ENCODE results near the gene GPR15.

GPR15 gene

DNA sequence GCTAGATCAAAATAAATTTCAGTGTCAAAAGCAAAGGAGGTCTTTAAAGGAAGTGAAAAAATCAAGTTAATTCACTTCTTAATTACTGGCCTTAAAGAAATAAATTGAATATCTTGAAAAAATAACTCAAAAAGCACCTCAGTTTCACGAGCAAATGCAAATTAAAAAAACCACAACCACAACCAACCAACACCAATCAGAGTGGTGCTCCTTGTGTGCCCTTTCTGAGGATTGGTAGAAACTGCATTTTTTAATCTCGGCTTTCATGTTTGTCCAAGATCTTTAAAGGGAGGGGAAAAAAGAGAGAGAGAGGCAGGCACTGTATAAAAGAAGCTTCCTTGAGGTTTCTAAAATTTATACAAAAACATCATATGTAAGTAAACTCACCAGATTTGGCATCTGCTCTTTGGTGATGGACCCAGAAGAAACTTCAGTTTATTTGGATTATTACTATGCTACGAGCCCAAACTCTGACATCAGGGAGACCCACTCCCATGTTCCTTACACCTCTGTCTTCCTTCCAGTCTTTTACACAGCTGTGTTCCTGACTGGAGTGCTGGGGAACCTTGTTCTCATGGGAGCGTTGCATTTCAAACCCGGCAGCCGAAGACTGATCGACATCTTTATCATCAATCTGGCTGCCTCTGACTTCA lies at the start of gene GPR15:
GPR15 (plus strand) TSS at position 357 of the 653 bp plus-strand sequence; CDS start at position 413, 56 bp downstream.
- DNase-seq (ENCODE audit: extremely low read depth, low read depth) = no peak
- TF ChIP-seq, protein P1, sequence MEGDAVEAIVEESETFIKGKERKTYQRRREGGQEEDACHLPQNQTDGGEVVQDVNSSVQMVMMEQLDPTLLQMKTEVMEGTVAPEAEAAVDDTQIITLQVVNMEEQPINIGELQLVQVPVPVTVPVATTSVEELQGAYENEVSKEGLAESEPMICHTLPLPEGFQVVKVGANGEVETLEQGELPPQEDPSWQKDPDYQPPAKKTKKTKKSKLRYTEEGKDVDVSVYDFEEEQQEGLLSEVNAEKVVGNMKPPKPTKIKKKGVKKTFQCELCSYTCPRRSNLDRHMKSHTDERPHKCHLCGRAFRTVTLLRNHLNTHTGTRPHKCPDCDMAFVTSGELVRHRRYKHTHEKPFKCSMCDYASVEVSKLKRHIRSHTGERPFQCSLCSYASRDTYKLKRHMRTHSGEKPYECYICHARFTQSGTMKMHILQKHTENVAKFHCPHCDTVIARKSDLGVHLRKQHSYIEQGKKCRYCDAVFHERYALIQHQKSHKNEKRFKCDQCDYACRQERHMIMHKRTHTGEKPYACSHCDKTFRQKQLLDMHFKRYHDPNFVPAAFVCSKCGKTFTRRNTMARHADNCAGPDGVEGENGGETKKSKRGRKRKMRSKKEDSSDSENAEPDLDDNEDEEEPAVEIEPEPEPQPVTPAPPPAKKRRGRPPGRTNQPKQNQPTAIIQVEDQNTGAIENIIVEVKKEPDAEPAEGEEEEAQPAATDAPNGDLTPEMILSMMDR (IDR thresholded peaks at IDR 0.05; ENCODE audit: low read depth, low read length) = no peak

DNA sequence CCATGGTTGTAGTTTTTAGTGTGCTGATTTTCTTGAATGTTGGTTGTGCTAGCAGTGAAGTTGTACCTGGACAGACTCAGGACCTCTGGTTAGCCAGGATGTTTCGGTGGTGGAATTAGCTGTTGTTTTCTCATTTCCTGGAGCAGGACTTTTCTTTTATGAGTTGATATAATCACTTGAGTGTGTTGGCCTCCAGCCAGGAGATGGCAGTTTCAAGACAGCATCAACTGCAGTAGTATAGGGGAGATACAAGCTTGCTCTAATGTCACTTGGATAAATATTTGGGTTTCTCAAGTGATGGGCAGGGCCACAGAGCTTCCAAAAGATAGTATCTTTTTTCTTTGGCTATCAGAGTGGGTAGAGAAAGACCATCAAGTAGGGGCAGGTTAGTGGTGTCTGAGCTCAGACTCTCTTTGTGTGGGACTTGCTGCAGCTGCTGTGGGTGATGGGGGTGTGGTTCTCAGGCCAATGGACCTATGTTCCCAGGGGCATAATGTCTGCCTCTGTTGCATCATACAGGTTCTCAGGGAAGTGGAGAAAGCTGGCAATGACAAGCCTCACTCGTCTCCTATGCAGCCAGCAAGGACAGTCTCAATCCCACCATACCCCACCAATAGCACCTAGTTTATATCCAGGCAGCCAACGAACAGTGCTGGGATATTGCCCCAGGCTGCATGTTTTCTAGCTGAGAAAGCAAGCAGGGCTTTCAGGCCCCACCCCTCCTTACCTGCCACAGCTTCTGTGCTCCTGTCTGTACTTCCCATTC lies 48.9 kb upstream of the GPR15 start:
- no peak for DNase-seq (ENCODE audit: extremely low read depth, low read depth)
- TF ChIP-seq, protein P1 (IDR thresholded peaks at IDR 0.05; ENCODE audit: low read depth, low read length) = no peak

DNA sequence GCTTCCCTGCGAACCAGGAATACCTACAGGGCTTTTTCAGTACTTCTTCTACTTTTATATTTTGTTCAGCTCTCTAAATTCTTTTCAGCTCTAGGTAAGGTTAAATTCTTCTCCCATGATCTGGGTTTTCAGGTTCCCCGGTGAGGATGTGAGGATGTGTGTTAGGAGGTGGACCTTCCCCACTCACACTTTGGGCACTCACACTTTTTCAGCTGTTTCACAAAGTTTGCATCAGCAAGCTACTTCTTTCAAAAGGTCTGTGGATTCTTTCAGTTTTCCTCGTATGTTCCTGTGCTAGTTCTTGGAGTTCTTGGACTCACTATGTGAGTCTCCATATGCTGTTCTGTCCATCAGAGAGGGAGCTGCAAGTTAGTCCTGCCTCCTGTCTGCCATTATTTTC lies 48.2 kb upstream of the GPR15 start:
- TF ChIP-seq, protein P1 (IDR thresholded peaks at IDR 0.05; ENCODE audit: low read depth, low read length) = no peak
- DNase-seq (ENCODE audit: extremely low read depth, low read depth) = no peak

DNA sequence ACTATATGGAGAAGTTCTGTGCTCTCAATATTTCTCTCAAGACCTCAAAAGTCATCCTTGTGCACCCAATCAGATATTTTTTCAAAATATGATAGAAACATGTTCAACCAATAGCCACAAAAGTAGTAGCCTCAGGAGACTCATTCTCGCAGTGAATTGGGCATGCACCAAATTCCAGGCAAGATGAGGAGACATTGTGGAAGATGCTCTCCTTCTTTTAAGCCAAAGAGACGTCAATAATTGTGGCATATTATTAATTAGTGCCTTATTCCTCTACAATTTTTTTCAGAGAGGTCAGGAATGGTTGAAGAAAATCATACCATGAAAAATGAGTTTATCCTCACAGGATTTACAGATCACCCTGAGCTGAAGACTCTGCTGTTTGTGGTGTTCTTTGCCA lies 34.4 kb upstream of the GPR15 start, which contains the start of gene OR5K2:
OR5K2 (plus strand) TSS at position 301 of the 400 bp plus-strand sequence; CDS start at position 301, 0 bp downstream.
- TF ChIP-seq, protein P1 (IDR thresholded peaks at IDR 0.05; ENCODE audit: low read depth, low read length) = no peak
- no peak for DNase-seq (ENCODE audit: extremely low read depth, low read depth)

DNA sequence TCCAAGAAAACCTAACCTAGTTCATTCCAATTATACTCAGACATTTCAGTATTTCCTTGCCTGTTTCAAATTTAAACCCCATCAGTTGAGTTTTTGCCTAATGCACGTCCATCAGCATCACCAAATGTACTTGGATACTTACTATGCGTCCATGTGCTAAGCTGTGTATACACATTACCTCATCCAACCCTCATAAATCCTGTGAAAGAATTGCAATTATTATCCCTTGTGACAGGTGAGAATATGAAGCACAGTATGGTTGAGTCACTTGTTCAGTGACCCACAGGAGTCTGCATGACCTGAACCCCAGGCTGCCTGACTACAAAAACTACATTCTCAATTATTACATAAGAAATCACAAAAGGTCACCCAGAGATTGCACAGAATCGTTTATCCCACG lies 31.8 kb upstream of the GPR15 start:
- TF ChIP-seq, protein P1 (IDR thresholded peaks at IDR 0.05; ENCODE audit: low read depth, low read length) = no peak
- DNase-seq (ENCODE audit: extremely low read depth, low read depth) = no peak

DNA sequence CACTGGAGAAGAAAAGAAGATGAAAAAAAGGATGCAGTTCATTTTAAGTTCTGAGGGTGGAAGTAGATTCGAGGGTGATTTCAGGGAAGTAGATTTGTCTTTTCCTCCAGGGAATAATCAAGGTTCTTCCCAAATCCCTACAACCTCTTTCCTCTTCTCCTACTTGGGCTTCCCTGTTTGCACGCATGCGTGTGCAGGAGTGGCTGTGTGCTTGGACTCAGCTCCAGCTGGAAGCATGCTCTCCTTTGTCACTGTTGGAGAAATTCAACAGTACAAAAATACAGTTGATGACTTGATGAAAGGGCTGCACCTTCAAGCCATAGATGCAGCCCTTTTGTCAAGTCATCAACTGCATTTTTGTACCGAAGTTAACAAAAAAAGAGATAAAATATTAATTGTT lies 30.5 kb upstream of the GPR15 start:
- no peak for DNase-seq (ENCODE audit: extremely low read depth, low read depth)
- TF ChIP-seq, protein P1 (IDR thresholded peaks at IDR 0.05; ENCODE audit: low read depth, low read length) = no peak
